OCI-M1 (cell line): ENCODE data around the gene ALPP.
"Not testable (repeated sequence)": the region's sequence is repeated elsewhere in the genome, so short reads cannot be mapped to it uniquely, and the experiment has no call there.

Source experiments
- DNase-seq: peaks from one replicate; lab custom pipeline; 2025; lab: John Stamatoyannopoulos, UW

ALPP gene

GRCh38 chr2:232422051-232422450, 43.5 kb downstream of the ALPP start:
- no peak for DNase-seq

- DNase-seq: not testable (repeated sequence)
Measured at GRCh38 chr2:232422996-232423395, 44.4 kb downstream of the ALPP start.

GRCh38 chr2:232423407-232423806, 44.9 kb downstream of the ALPP start:
- DNase-seq: not testable (repeated sequence)

GRCh38 chr2:232431705-232432590, 53.4 kb downstream of the ALPP start:
- no peak for DNase-seq
